WTC11 (cell line): ENCODE data around the gene CABP2. TPM values are rescaled to one million over a fixed set of nuclear protein-coding genes. Genes with fewer than 3 reads are reported as not detected.

Experiments
- ATAC-seq: fragments of 200-7000 bp; cut with Tn5 transposase; 2 replicates; pipeline ENCODE4 v1.10.0; 2021; ENCODE audit warnings: mild to moderate bottlenecking, moderate library complexity
- CTCF ChIA-PET: fragments of 300-600 bp; sonication (Branson Sonifier 250); formaldehyde crosslinking; loops from one replicate; lab custom pipeline; 2021; ENCODE audit warnings: antibody characterized with exemption; lab: Charles Lee
- POLR2A ChIA-PET: fragments of 350-600 bp; sonication (Branson Sonifier 250); formaldehyde crosslinking; loops from one replicate; lab custom pipeline; 2021; ENCODE audit warnings: antibody characterized with exemption; lab: Charles Lee
- DNase-seq: peaks from one replicate; pipeline ENCODE4 v3.0.0; 2021; ENCODE audit warnings: low spot score
- H3K27ac Mint-ChIP-seq: 2 replicates; pipeline ENCODE4 v1.8.0; 2021; ENCODE audit warnings: mixed read lengths
- H3K27me3 Mint-ChIP-seq: 2 replicates; pipeline ENCODE4 v1.8.0; 2021; ENCODE audit warnings: low read depth, mild to moderate bottlenecking, moderate library complexity, mixed read lengths
- H3K36me3 Mint-ChIP-seq: 2 replicates; pipeline ENCODE4 v1.8.0; 2021; ENCODE audit warnings: mixed read lengths
- H3K4me1 Mint-ChIP-seq: 2 replicates; pipeline ENCODE4 v1.8.0; 2022; ENCODE audit warnings: mixed read lengths
- H3K4me3 Mint-ChIP-seq: 2 replicates; pipeline ENCODE4 v1.8.0; 2021; ENCODE audit warnings: mild to moderate bottlenecking, moderate library complexity, mixed read lengths
- H3K9me3 Mint-ChIP-seq: 2 replicates; pipeline ENCODE4 v1.8.0; 2021; ENCODE audit warnings: mixed read lengths
- ATF6 ChIP-seq: sonication (generic); formaldehyde crosslinking; IDR thresholded peaks from 2 replicates; pipeline ENCODE4 v1.8.1; 2023; ENCODE audit warnings: mild to moderate bottlenecking, missing genetic modification reagents
- CBFB ChIP-seq: sonication (generic); formaldehyde crosslinking; IDR thresholded peaks from 2 replicates; pipeline ENCODE4 v1.8.1; 2022; ENCODE audit warnings: mild to moderate bottlenecking, low read depth, missing genetic modification reagents
- CREB1 ChIP-seq: sonication (generic); formaldehyde crosslinking; IDR thresholded peaks from 2 replicates; pipeline ENCODE4 v1.8.0; 2023; ENCODE audit warnings: mild to moderate bottlenecking, missing genetic modification reagents
- CREM ChIP-seq: sonication (generic); formaldehyde crosslinking; IDR thresholded peaks from 2 replicates; pipeline ENCODE4 v1.8.1; 2022; ENCODE audit warnings: mild to moderate bottlenecking, missing genetic modification reagents, moderate library complexity
- E2F4 ChIP-seq: sonication (generic); formaldehyde crosslinking; IDR thresholded peaks from 2 replicates; pipeline ENCODE4 v1.8.1; 2022; ENCODE audit warnings: low read depth, mild to moderate bottlenecking, moderate library complexity, missing genetic modification reagents, borderline replicate concordance
- EMX1 ChIP-seq: fragments of 250-450 bp; sonication (Bioruptor Pico); IDR thresholded peaks from 2 replicates; pipeline ENCODE4 v1.8.0; 2021; ENCODE audit warnings: mild to moderate bottlenecking
- ESRRA ChIP-seq: sonication (generic); formaldehyde crosslinking; IDR thresholded peaks from 2 replicates; pipeline ENCODE4 v1.8.1; 2022; ENCODE audit warnings: mild to moderate bottlenecking, missing genetic modification reagents, borderline replicate concordance
- ETV6 ChIP-seq: sonication (generic); formaldehyde crosslinking; IDR thresholded peaks from 2 replicates; pipeline ENCODE4 v1.8.1; 2022; ENCODE audit warnings: mild to moderate bottlenecking, missing genetic modification reagents
- FOXP1 ChIP-seq: sonication (generic); formaldehyde crosslinking; IDR thresholded peaks from 2 replicates; pipeline ENCODE4 v1.8.0; 2022; ENCODE audit warnings: missing genetic modification reagents, mild to moderate bottlenecking, moderate library complexity, borderline replicate concordance
- FOXP4 ChIP-seq: sonication (generic); formaldehyde crosslinking; IDR thresholded peaks from 2 replicates; pipeline ENCODE4 v1.8.0; 2022; ENCODE audit warnings: mild to moderate bottlenecking, missing genetic modification reagents
- GRHL2 ChIP-seq: fragments of 250-450 bp; sonication (Bioruptor Pico); IDR thresholded peaks from 2 replicates; pipeline ENCODE4 v1.8.0; 2022; ENCODE audit warnings: mild to moderate bottlenecking, moderate library complexity; ENCODE audit not compliant: insufficient replicate concordance, severe bottlenecking
- IRF1 ChIP-seq: sonication (generic); formaldehyde crosslinking; IDR thresholded peaks from 2 replicates; pipeline ENCODE4 v1.8.0; 2023; ENCODE audit warnings: missing genetic modification reagents
- NFE2L1 ChIP-seq: sonication (generic); formaldehyde crosslinking; IDR thresholded peaks from 2 replicates; pipeline ENCODE4 v1.8.1; 2023; ENCODE audit warnings: missing genetic modification reagents
- NR2C2 ChIP-seq: sonication (generic); formaldehyde crosslinking; IDR thresholded peaks from 2 replicates; pipeline ENCODE4 v1.8.0; 2022; ENCODE audit warnings: mild to moderate bottlenecking, missing genetic modification reagents
- NR3C1 ChIP-seq: sonication (generic); formaldehyde crosslinking; conservative IDR thresholded peaks from 2 replicates; pipeline ENCODE4 v1.8.1; 2023; ENCODE audit warnings: low read depth, mild to moderate bottlenecking, missing genetic modification reagents
- RORB ChIP-seq: fragments of 250-450 bp; sonication (Bioruptor Pico); IDR thresholded peaks from 2 replicates; pipeline ENCODE4 v1.9.0; 2021; ENCODE audit warnings: mild to moderate bottlenecking
- SOX15 ChIP-seq: fragments of 250-450 bp; sonication (Bioruptor Pico); IDR thresholded peaks from 2 replicates; pipeline ENCODE4 v1.9.0; 2021; ENCODE audit warnings: mild to moderate bottlenecking
- TCF7 ChIP-seq: sonication (generic); formaldehyde crosslinking; IDR thresholded peaks from 2 replicates; pipeline ENCODE4 v1.8.0; 2022; ENCODE audit warnings: mild to moderate bottlenecking, low read depth, missing genetic modification reagents, moderate library complexity
- TEAD4 ChIP-seq: sonication (generic); formaldehyde crosslinking; IDR thresholded peaks from 2 replicates; pipeline ENCODE4 v1.8.0; 2022; ENCODE audit warnings: mild to moderate bottlenecking, missing genetic modification reagents
- ZBTB43 ChIP-seq: sonication (generic); formaldehyde crosslinking; IDR thresholded peaks from 2 replicates; pipeline ENCODE4 v1.8.1; 2023; ENCODE audit warnings: mild to moderate bottlenecking, missing genetic modification reagents
- ZMAT4 ChIP-seq: fragments of 250-450 bp; sonication (Bioruptor Pico); IDR thresholded peaks from 2 replicates; pipeline ENCODE4 v1.9.0; 2021; ENCODE audit warnings: mild to moderate bottlenecking
- ZNF121 ChIP-seq: sonication (generic); formaldehyde crosslinking; IDR thresholded peaks from 2 replicates; pipeline ENCODE4 v1.8.0; 2023; ENCODE audit warnings: missing genetic modification reagents
- ZNF396 ChIP-seq: fragments of 250-450 bp; sonication (Bioruptor Pico); IDR thresholded peaks from 2 replicates; pipeline ENCODE4 v1.8.0; 2021; ENCODE audit warnings: mild to moderate bottlenecking, moderate library complexity, borderline replicate concordance
- ZNF423 ChIP-seq: fragments of 250-450 bp; sonication (Bioruptor Pico); IDR thresholded peaks from 2 replicates; pipeline ENCODE4 v2.1.2; 2022; ENCODE audit warnings: mild to moderate bottlenecking, moderate library complexity
- ZNF671 ChIP-seq: fragments of 250-450 bp; sonication (Bioruptor Pico); IDR thresholded peaks from 2 replicates; pipeline ENCODE4 v1.8.0; 2021; ENCODE audit warnings: mild to moderate bottlenecking
- total RNA-seq: library from RNA; stranded (reverse); gene quantifications from 3 replicates; pipeline ENCODE4 v1.2.3, GENCODE V29; 2021

The CABP2 gene
- total RNA-seq, 1 experiment from 2014 or later = not detected

GRCh38 chr11:67492801-67493547, 30.3 kb downstream of the CABP2 start (continued):
- TF ChIP-seq ATF6 (CRISPR knock-in tag) (no peak), FOXP1 (no peak), ZNF396 (no peak), NR2C2 (no peak), ZNF121 (no peak), FOXP4 (no peak)

- DNase-seq (no peak), ATAC-seq (no peak)
- TF ChIP-seq EMX1 (CRISPR knock-in tag) = no peak
- TF ChIP-seq CREB1 (CRISPR knock-in tag) = no peak
- no peak for TF ChIP-seq RORB (CRISPR knock-in tag)
- no peak for TF ChIP-seq E2F4
- TF ChIP-seq CBFB (CRISPR knock-in tag) = no peak
- TF ChIP-seq ESRRA (CRISPR knock-in tag) = no peak
- no peak for TF ChIP-seq NFE2L1 (CRISPR knock-in tag)
- Mint-ChIP-seq H3K9me3 (no peaks in the 10 kb centered on the region), H3K4me3 (no peak overlapping the region), H3K27me3 (no peaks in the 10 kb centered on the region), H3K36me3 (peaks cover 10% of the 10 kb centered on the region; the same call in 1 of the 2 replicates), H3K27ac (no peak overlapping the region), H3K4me1 (no peaks in the 10 kb centered on the region)
- ChIA-PET CTCF (interaction anchor here (1.2 to 1.3 kb wide), 3 partner anchors 9 to 138 kb away, joined by 4 to 6 read pairs (median 4); partner anchors contain the start of genes AIP, NUDT8 and PPP1CA), POLR2A (interaction anchor here (0.7 kb wide), 1 partner anchor 42 kb away, joined by 3 read pairs; no protein-coding TSS in a partner anchor)
These were observed 31.0 kb downstream of the CABP2 start for GRCh38 chr11:67492069-67492727.

- no peak for ATAC-seq
- no peak overlapping the region for H3K4me3 Mint-ChIP-seq
- H3K27ac Mint-ChIP-seq = no peak overlapping the region
- no peak for DNase-seq
- CTCF ChIA-PET = interaction anchor here (1.1 kb wide), 1 partner anchor 23 kb away, joined by 3 read pairs; no protein-coding TSS in a partner anchor
- no peaks in the 10 kb centered on the region for H3K9me3 Mint-ChIP-seq
- H3K36me3 Mint-ChIP-seq = peaks cover 10% of the 10 kb centered on the region; the same call in 1 of the 2 replicates
- POLR2A ChIA-PET = no interaction called here
- no peaks in the 10 kb centered on the region for H3K4me1 Mint-ChIP-seq
- H3K27me3 Mint-ChIP-seq = no peaks in the 10 kb centered on the region; the same call in 1 of the 2 replicates
- no peak for TF ChIP-seq ZBTB43 (CRISPR knock-in tag)
- no peak for TF ChIP-seq ZNF671 (CRISPR knock-in tag)
- TF ChIP-seq ETV6 (CRISPR knock-in tag) = no peak
- no peak for TF ChIP-seq SOX15
- no peak for TF ChIP-seq TEAD4 (CRISPR knock-in tag)
- TF ChIP-seq GRHL2 (CRISPR knock-in tag) = no peak
- TF ChIP-seq ZNF423 (CRISPR knock-in tag) = no peak
- no peak for TF ChIP-seq NR3C1 (CRISPR knock-in tag)
- no peak for TF ChIP-seq TCF7 (CRISPR knock-in tag)
- TF ChIP-seq CREM = no peak
- no peak for TF ChIP-seq ZMAT4
- TF ChIP-seq IRF1 (CRISPR knock-in tag) = no peak
These were observed 31.8 kb downstream of the CABP2 start for GRCh38 chr11:67491276-67492068.
